H9 (cell line): ENCODE measurements around the gene DIAPH2. TPM values are rescaled to one million over a fixed set of nuclear protein-coding genes. Genes with fewer than 3 reads are reported as not detected.

Experiments used
- DNase-seq: peaks from one replicate; pipeline ENCODE4 v3.0.0-alpha.2; 2017
- H2AFZ ChIP-seq: one replicate; pipeline ENCODE4 v1.6.1; 2013; ENCODE audit warnings: mild to moderate bottlenecking, low read length, control low read depth, moderate library complexity
- H2AK5ac ChIP-seq: 2 replicates; pipeline ENCODE4 v1.6.1; 2013; ENCODE audit warnings: low read length, control low read depth, mixed read lengths; ENCODE audit not compliant: insufficient read length
- H2BK120ac ChIP-seq: one replicate; pipeline ENCODE4 v1.6.1; 2013; ENCODE audit warnings: low read depth, mild to moderate bottlenecking, low read length, control low read depth, inconsistent platforms; ENCODE audit not compliant: poor library complexity, severe bottlenecking
- H2BK12ac ChIP-seq: 2 replicates; pipeline ENCODE4 v1.6.1; 2013; ENCODE audit warnings: low read length, control low read depth, mixed read lengths, low read depth; ENCODE audit not compliant: insufficient read length
- H2BK15ac ChIP-seq: 2 replicates; pipeline ENCODE4 v1.6.1; 2013; ENCODE audit warnings: low read depth, low read length, control low read depth
- H2BK20ac ChIP-seq: one replicate; pipeline ENCODE4 v1.6.1; 2013; ENCODE audit warnings: low read depth, mild to moderate bottlenecking, low read length, control low read depth, inconsistent platforms; ENCODE audit not compliant: poor library complexity, severe bottlenecking
- H2BK5ac ChIP-seq: 2 replicates; pipeline ENCODE4 v1.6.1; 2013; ENCODE audit warnings: low read length, control low read depth, mixed read lengths; ENCODE audit not compliant: insufficient read length
- H3K14ac ChIP-seq: 2 replicates; pipeline ENCODE4 v1.6.1; 2013; ENCODE audit warnings: low read length, control low read depth; ENCODE audit not compliant: insufficient read depth
- H3K18ac ChIP-seq: 2 replicates; pipeline ENCODE4 v1.6.1; 2013; ENCODE audit warnings: low read depth, mild to moderate bottlenecking, mixed read lengths, low read length, control low read depth; ENCODE audit not compliant: insufficient read length
- H3K23ac ChIP-seq: 2 replicates; pipeline ENCODE4 v1.6.1; 2013; ENCODE audit warnings: low read length, control low read depth, mixed read lengths, low read depth; ENCODE audit not compliant: insufficient read length
- H3K23me2 ChIP-seq: 2 replicates; pipeline ENCODE4 v1.6.1; 2013; ENCODE audit warnings: low read depth, mild to moderate bottlenecking, mixed read lengths, low read length, control low read depth; ENCODE audit not compliant: insufficient read length, poor library complexity, severe bottlenecking
- H3K27ac ChIP-seq: 2 replicates; pipeline ENCODE4 v1.5.1; 2013; ENCODE audit warnings: low read length, control low read depth, mixed read lengths, low read depth; ENCODE audit not compliant: insufficient read length
- H3K27me3 ChIP-seq: 2 replicates; pipeline ENCODE4 v1.6.1; 2013; ENCODE audit warnings: low read length, control low read depth, inconsistent platforms; ENCODE audit not compliant: insufficient read depth
- H3K4ac ChIP-seq: 2 replicates; pipeline ENCODE4 v1.6.1; 2013; ENCODE audit warnings: low read depth, mild to moderate bottlenecking, control low read depth, inconsistent platforms, low read length, moderate library complexity
- H3K4me1 ChIP-seq: 2 replicates; pipeline ENCODE4 v1.6.1; 2013; ENCODE audit warnings: low read length, control low read depth, inconsistent platforms; ENCODE audit not compliant: insufficient read depth
- H3K4me2 ChIP-seq: 2 replicates; pipeline ENCODE4 v1.6.1; 2013; ENCODE audit warnings: low read length, control low read depth, mixed read lengths; ENCODE audit not compliant: insufficient read length, insufficient read depth
- H3K56ac ChIP-seq: 2 replicates; pipeline ENCODE4 v1.6.1; 2013; ENCODE audit warnings: low read depth, mild to moderate bottlenecking, mixed read lengths, low read length, control low read depth; ENCODE audit not compliant: insufficient read length
- H3K79me1 ChIP-seq: 2 replicates; pipeline ENCODE4 v1.6.1; 2013; ENCODE audit warnings: low read depth, mild to moderate bottlenecking, moderate library complexity, low read length, control low read depth, inconsistent platforms; ENCODE audit not compliant: insufficient read depth, poor library complexity, severe bottlenecking
- H3K79me2 ChIP-seq: 2 replicates; pipeline ENCODE4 v1.6.1; 2013; ENCODE audit warnings: low read length, control low read depth, inconsistent platforms; ENCODE audit not compliant: insufficient read depth
- H3K9ac ChIP-seq: 2 replicates; pipeline ENCODE4 v1.6.1; 2013; ENCODE audit warnings: low read length, control low read depth, mixed read lengths; ENCODE audit not compliant: insufficient read length; ENCODE audit errors: extremely low read depth
- H3K9me3 ChIP-seq: one replicate; pipeline ENCODE4 v1.6.1; 2013; ENCODE audit warnings: low read depth, low read length, inconsistent platforms; ENCODE audit not compliant: control insufficient read depth
- H3T11ph ChIP-seq: one replicate; pipeline ENCODE4 v1.6.1; 2013; ENCODE audit warnings: mild to moderate bottlenecking, low read length, control low read depth, inconsistent platforms
- H4K20me1 ChIP-seq: one replicate; pipeline ENCODE4 v1.6.1; 2013; ENCODE audit not compliant: control insufficient read depth, insufficient read length, insufficient read depth
- H4K5ac ChIP-seq: 2 replicates; pipeline ENCODE4 v1.6.1; 2013; ENCODE audit warnings: low read depth, mild to moderate bottlenecking, mixed read lengths, low read length, control low read depth; ENCODE audit not compliant: insufficient read length
- H4K8ac ChIP-seq: replicated peaks from 2 replicates; pipeline ENCODE4 v1.6.1; 2013; ENCODE audit warnings: low read length, control low read depth, mixed read lengths, low read depth; ENCODE audit not compliant: insufficient read length
- H4K91ac ChIP-seq: 2 replicates; pipeline ENCODE4 v1.6.1; 2013; ENCODE audit warnings: low read depth, mild to moderate bottlenecking, moderate library complexity, mixed read lengths, low read length, control low read depth; ENCODE audit not compliant: insufficient read length
- H3K27ac Mint-ChIP-seq, 3 experiments: 2 replicates in 2 of 3; 3 replicates in 1 of 3; pipeline ENCODE4 v1.8.0; 2020 to 2021; ENCODE audit warnings: mixed read lengths in 3 of 3, mild to moderate bottlenecking in 1 of 3, moderate library complexity in 1 of 3
- H3K27me3 Mint-ChIP-seq: 2 replicates; pipeline ENCODE4 v1.8.0; 2021; ENCODE audit warnings: low read depth, mild to moderate bottlenecking, moderate library complexity, mixed read lengths
- H3K36me3 Mint-ChIP-seq, 3 experiments: 2 replicates in 2 of 3; 3 replicates in 1 of 3; pipeline ENCODE4 v1.8.0; 2020 to 2021; ENCODE audit warnings: low read depth in 3 of 3, mixed read lengths in 3 of 3; ENCODE audit not compliant: insufficient read depth in 1 of 3
- H3K4me1 Mint-ChIP-seq, 2 experiments: 2 replicates each; pipeline ENCODE4 v1.8.0; 2020; ENCODE audit warnings: mixed read lengths in 2 of 2
- H3K4me3 Mint-ChIP-seq, 2 experiments: 2 replicates in 1 of 2; 3 replicates in 1 of 2; pipeline ENCODE4 v1.8.0; 2020 to 2021; ENCODE audit warnings: mild to moderate bottlenecking in 2 of 2, mixed read lengths in 2 of 2, moderate library complexity in 1 of 2
- H3K9me3 Mint-ChIP-seq, 2 experiments: 2 replicates in 1 of 2; 3 replicates in 1 of 2; pipeline ENCODE4 v1.8.0; 2020; ENCODE audit warnings: mild to moderate bottlenecking in 2 of 2, mixed read lengths in 2 of 2, moderate library complexity in 1 of 2
- CTCF ChIP-seq: fragments of 200-600 bp; sonication (generic); conservative IDR thresholded peaks from 3 replicates; pipeline ENCODE4 v1.8.0; 2021; ENCODE audit warnings: antibody characterized with exemption, mild to moderate bottlenecking
- WGBS: extraction: QIAGEN DNeasy Blood & Tissue Kit; methylation state at CpG from one replicate; pipeline ENCODE4 v1.1.7; 2013; ENCODE audit warnings: missing lambda C conversion rate, low lambda C conversion rate, mixed read lengths; ENCODE audit not compliant: insufficient read length; ENCODE audit errors: extremely low coverage; 5-methylcytosine and 5-hydroxymethylcytosine counted together
- total RNA-seq: library from RNA; stranded (reverse); gene quantifications from 2 replicates; pipeline ENCODE4 v1.2.1, GENCODE V29; 2021

DIAPH2 gene
- total RNA-seq, 1 experiment from 2014 or later = 45.4 TPM

DNA sequence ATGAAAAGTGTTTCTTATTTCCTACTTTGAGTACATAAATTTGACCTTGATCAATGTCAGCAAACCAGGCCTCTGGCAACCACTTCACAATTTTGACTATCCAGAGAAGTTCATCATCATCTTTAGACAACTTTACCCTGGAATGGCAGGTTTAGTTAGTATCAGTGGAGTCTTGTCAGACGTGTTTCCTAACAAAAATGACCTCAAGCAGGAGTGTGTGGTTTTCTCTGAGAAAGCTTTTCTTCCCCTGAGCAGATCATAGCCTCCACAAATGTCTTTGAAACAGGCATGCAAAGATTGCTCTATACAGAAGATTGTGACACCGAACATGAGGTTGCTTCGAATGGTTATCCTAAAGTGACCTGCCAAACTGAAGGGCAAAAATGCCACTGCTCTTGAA, 841.3 kb downstream of the DIAPH2 start:
- H2AFZ ChIP-seq = no peak overlapping the region
- no peak overlapping the region for H4K8ac ChIP-seq
- H3K79me2 ChIP-seq = no peaks in the 10 kb centered on the region
- peaks cover 21 to 26% of the 10 kb centered on the region in 2 experiments for H3K9me3 Mint-ChIP-seq
- H3K18ac ChIP-seq = no peak overlapping the region
- no peak overlapping the region for H3K23ac ChIP-seq
- no peak overlapping the region for H3K27ac ChIP-seq
- no peak overlapping the region for H2BK12ac ChIP-seq
- no peak overlapping the region for H4K5ac ChIP-seq
- H3K79me1 ChIP-seq = no peaks in the 10 kb centered on the region
- no peak overlapping the region for H3K27ac Mint-ChIP-seq
- no peaks in the 10 kb centered on the region for H4K20me1 ChIP-seq
- H2BK15ac ChIP-seq = no peak overlapping the region
- DNase-seq = no peak
- WGBS = no CpG with 5 or more reads among the region's 3 CpGs
- no peak overlapping the region for H3K4ac ChIP-seq
- H4K91ac ChIP-seq = no peak overlapping the region
- no peak overlapping the region for H3K14ac ChIP-seq
- no peak overlapping the region for H3K4me3 Mint-ChIP-seq
- no peak overlapping the region for H3T11ph ChIP-seq
- peaks cover 5% of the 10 kb centered on the region for H3K9me3 ChIP-seq
- H2BK120ac ChIP-seq = no peak overlapping the region
- H3K4me2 ChIP-seq = no peak overlapping the region
- no peaks in the 10 kb centered on the region for H3K23me2 ChIP-seq
- H3K9ac ChIP-seq = no peak overlapping the region
- no peaks in the 10 kb centered on the region for H3K27me3 Mint-ChIP-seq
- H2BK20ac ChIP-seq = no peak overlapping the region
- no peaks in the 10 kb centered on the region for H3K27me3 ChIP-seq
- no peak overlapping the region for H2AK5ac ChIP-seq
- H3K36me3 Mint-ChIP-seq = peaks cover 24 to 38% (median 34%) of the 10 kb centered on the region in 3 experiments
- no peak for TF ChIP-seq CTCF
- H3K4me1 ChIP-seq = no peaks in the 10 kb centered on the region
- H2BK5ac ChIP-seq = no peak overlapping the region
- peaks cover 17 to 18% of the 10 kb centered on the region in 2 experiments for H3K4me1 Mint-ChIP-seq
- H3K56ac ChIP-seq = no peak overlapping the region
